Panc1 (cell line): Measurements from ENCODE around the gene SELENOI. TPM values are rescaled to one million over a fixed set of nuclear protein-coding genes. Genes with fewer than 3 reads are reported as not detected.

ENCODE experiments used
- ATAC-seq: fragments of 200-7000 bp; cut with Tn5 transposase; 2 replicates; pipeline ENCODE4 v1.9.1; 2020; ENCODE audit warnings: mild to moderate bottlenecking, moderate library complexity
- BruUV-seq: library from RNA; stranded (reverse); fragments of 400-500 nt; replicated peaks from 2 replicates; lab custom pipeline; 2021; lab: Mats Ljungman, UMichigan
- CTCF ChIA-PET: fragments of 300-600 bp; sonication (Branson Sonifier 250); formaldehyde crosslinking; loops from one replicate; lab custom pipeline; 2022; ENCODE audit warnings: antibody characterized with exemption; lab: Charles Lee
- POLR2A ChIA-PET: fragments of 300-600 bp; sonication (Branson Sonifier 250); formaldehyde crosslinking; loops from one replicate; lab custom pipeline; 2022; ENCODE audit warnings: antibody characterized with exemption; lab: Charles Lee
- DNase-seq: peaks from one replicate; pipeline ENCODE4 v3.0.0-alpha.2; 2010; ENCODE audit warnings: low read depth, low spot score
- H3K27ac ChIP-seq: 2 replicates; pipeline ENCODE4 v1.5.1; 2011; ENCODE audit warnings: mild to moderate bottlenecking, low read length, inconsistent platforms
- H3K27me3 ChIP-seq: fragments of 200-500 bp; sonication (Bioruptor generic); 2 replicates; pipeline ENCODE4 v1.6.0; 2014; ENCODE audit warnings: low read length, inconsistent platforms; ENCODE audit not compliant: control insufficient read depth, insufficient read depth
- H3K36me3 ChIP-seq: fragments of 200-500 bp; sonication (Bioruptor generic); 2 replicates; pipeline ENCODE4 v1.5.1; 2014; ENCODE audit warnings: inconsistent platforms, mild to moderate bottlenecking, low read length, moderate library complexity; ENCODE audit not compliant: control insufficient read depth, insufficient read depth
- H3K4me1 ChIP-seq: 2 replicates; pipeline ENCODE4 v1.5.1; 2011; ENCODE audit warnings: inconsistent platforms, mild to moderate bottlenecking, low read length, moderate library complexity; ENCODE audit not compliant: control insufficient read depth, insufficient read depth
- H3K4me3 ChIP-seq, 2 experiments: 2 replicates each; pipeline ENCODE4 v1.5.1; 2011 to 2012; ENCODE audit warnings: low read depth in 2 of 2, low read length in 2 of 2, mild to moderate bottlenecking in 2 of 2, inconsistent platforms in 1 of 2, moderate library complexity in 1 of 2
- H3K9me3 ChIP-seq: fragments of 200-500 bp; sonication (Bioruptor generic); 2 replicates; pipeline ENCODE4 v1.5.1; 2014; ENCODE audit warnings: low read depth, mild to moderate bottlenecking, inconsistent platforms, low read length, moderate library complexity; ENCODE audit not compliant: control insufficient read depth, insufficient read depth
- POLR2AphosphoS5 ChIP-seq: IDR thresholded peaks from 2 replicates; pipeline ENCODE4 v1.6.1; 2012; ENCODE audit warnings: mild to moderate bottlenecking, low read depth, low read length, moderate library complexity
- SIN3A ChIP-seq: IDR thresholded peaks from 2 replicates; pipeline ENCODE4 v1.6.1; 2012; ENCODE audit warnings: low read depth, mild to moderate bottlenecking, low read length, moderate library complexity, borderline replicate concordance; ENCODE audit not compliant: insufficient read depth
- TCF7L2 ChIP-seq: IDR thresholded peaks from 2 replicates; pipeline ENCODE4 v1.6.1; 2011; ENCODE audit warnings: mild to moderate bottlenecking, low read depth, low read length, inconsistent platforms
- in situ Hi-C: cut with HindIII; loops from 2 replicates; pipeline ENCODE4 v1.10.0; 2016; ENCODE audit warnings: low sequenced_read_pairs, low pct_unique_long_range_greater_than_20kb
- intact Hi-C: fragments of 100-400 bp; cut with micrococcal nuclease; formaldehyde crosslinking; loops from one replicate; pipeline ENCODE4 v1.10.0; 2022; ENCODE audit not compliant: unreplicated experiment
- total RNA-seq: library from RNA; stranded (reverse); gene quantifications from one replicate; pipeline ENCODE4 v1.2.1, GENCODE V29; 2021; ENCODE audit not compliant: unreplicated experiment
- TF ChIP-seq, protein P1 (sequence below), 2 experiments: IDR thresholded peaks; 2 replicates each; pipeline ENCODE4 v1.6.1; 2011 to 2012; ENCODE audit warnings: low read depth in 2 of 2, control low read depth in 1 of 2, low read length in 1 of 2, mild to moderate bottlenecking in 1 of 2, moderate library complexity in 1 of 2; ENCODE audit not compliant: insufficient read depth in 1 of 2
- TF ChIP-seq, protein P2 (sequence below): fragments of 450-650 bp; IDR thresholded peaks from 2 replicates; pipeline ENCODE4 v1.5.1; 2017; ENCODE audit warnings: mild to moderate bottlenecking

SELENOI gene
- total RNA-seq, 1 experiment from 2014 or later, result 28.5 TPM

DNA sequence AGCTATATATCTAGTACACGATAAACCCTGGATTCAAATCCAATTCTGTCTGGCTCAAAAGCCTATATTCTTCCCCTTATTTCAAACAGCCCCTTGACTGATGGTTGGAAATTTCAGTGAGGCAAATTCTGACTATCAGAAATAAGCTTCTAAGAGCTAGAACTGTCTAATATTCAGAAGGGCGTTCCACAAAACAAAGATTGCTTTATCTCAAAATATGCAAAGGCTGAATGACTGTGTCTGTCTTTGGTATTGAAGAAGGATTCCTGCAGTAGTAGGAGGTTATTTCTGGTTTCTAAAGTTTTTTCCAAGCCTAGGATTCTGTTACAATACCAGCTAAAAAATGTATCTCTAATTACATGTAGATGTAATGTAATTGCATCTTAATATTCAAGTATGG lies 86.9 kb downstream of the SELENOI start:
- H3K9me3 ChIP-seq, result no peaks in the 10 kb centered on the region
- ChIA-PET CTCF (no interaction called here), POLR2A (no interaction called here)
- ATAC-seq (no peak), DNase-seq (no peak)
- in situ Hi-C loops (no loop called here), intact Hi-C loops (no loop called here)
- H3K4me3 ChIP-seq, result no peak overlapping the region
- no peaks in the 10 kb centered on the region; the same call in 1 of the 2 replicates for H3K27me3 ChIP-seq
- H3K27ac ChIP-seq, result no peak overlapping the region
- TF ChIP-seq TCF7L2 (no peak), SIN3A (no peak), POLR2AphosphoS5 (no peak)
- TF ChIP-seq, protein P1, sequence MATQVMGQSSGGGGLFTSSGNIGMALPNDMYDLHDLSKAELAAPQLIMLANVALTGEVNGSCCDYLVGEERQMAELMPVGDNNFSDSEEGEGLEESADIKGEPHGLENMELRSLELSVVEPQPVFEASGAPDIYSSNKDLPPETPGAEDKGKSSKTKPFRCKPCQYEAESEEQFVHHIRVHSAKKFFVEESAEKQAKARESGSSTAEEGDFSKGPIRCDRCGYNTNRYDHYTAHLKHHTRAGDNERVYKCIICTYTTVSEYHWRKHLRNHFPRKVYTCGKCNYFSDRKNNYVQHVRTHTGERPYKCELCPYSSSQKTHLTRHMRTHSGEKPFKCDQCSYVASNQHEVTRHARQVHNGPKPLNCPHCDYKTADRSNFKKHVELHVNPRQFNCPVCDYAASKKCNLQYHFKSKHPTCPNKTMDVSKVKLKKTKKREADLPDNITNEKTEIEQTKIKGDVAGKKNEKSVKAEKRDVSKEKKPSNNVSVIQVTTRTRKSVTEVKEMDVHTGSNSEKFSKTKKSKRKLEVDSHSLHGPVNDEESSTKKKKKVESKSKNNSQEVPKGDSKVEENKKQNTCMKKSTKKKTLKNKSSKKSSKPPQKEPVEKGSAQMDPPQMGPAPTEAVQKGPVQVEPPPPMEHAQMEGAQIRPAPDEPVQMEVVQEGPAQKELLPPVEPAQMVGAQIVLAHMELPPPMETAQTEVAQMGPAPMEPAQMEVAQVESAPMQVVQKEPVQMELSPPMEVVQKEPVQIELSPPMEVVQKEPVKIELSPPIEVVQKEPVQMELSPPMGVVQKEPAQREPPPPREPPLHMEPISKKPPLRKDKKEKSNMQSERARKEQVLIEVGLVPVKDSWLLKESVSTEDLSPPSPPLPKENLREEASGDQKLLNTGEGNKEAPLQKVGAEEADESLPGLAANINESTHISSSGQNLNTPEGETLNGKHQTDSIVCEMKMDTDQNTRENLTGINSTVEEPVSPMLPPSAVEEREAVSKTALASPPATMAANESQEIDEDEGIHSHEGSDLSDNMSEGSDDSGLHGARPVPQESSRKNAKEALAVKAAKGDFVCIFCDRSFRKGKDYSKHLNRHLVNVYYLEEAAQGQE (IDR thresholded peaks at IDR 0.05; ENCODE audit: insufficient read depth in 1 of 2, low read depth in 2 of 2, low read length in 1 of 2), result no peak
- TF ChIP-seq, protein P2, sequence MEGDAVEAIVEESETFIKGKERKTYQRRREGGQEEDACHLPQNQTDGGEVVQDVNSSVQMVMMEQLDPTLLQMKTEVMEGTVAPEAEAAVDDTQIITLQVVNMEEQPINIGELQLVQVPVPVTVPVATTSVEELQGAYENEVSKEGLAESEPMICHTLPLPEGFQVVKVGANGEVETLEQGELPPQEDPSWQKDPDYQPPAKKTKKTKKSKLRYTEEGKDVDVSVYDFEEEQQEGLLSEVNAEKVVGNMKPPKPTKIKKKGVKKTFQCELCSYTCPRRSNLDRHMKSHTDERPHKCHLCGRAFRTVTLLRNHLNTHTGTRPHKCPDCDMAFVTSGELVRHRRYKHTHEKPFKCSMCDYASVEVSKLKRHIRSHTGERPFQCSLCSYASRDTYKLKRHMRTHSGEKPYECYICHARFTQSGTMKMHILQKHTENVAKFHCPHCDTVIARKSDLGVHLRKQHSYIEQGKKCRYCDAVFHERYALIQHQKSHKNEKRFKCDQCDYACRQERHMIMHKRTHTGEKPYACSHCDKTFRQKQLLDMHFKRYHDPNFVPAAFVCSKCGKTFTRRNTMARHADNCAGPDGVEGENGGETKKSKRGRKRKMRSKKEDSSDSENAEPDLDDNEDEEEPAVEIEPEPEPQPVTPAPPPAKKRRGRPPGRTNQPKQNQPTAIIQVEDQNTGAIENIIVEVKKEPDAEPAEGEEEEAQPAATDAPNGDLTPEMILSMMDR, result no peak
- H3K36me3 ChIP-seq, result no peaks in the 10 kb centered on the region
- no peaks in the 10 kb centered on the region; the same call in 1 of the 2 replicates for H3K4me1 ChIP-seq
- no TSS peak for BruUV-seq

- Histone ChIP-seq H3K9me3 (no peaks in the 10 kb centered on the region), H3K4me3 (no peak overlapping the region), H3K27me3 (no peaks in the 10 kb centered on the region; the same call in 1 of the 2 replicates), H3K27ac (no peak overlapping the region), H3K4me1 (no peaks in the 10 kb centered on the region; the same call in 1 of the 2 replicates), H3K36me3 (no peaks in the 10 kb centered on the region)
- intact Hi-C loops, result no loop called here
- TF ChIP-seq, protein P2, result no peak
- no peak for TF ChIP-seq TCF7L2
- TF ChIP-seq POLR2AphosphoS5, result no peak
- TF ChIP-seq, protein P1 (IDR thresholded peaks at IDR 0.05; ENCODE audit: insufficient read depth in 1 of 2, low read depth in 2 of 2, low read length in 1 of 2), result no peak
- no peak for TF ChIP-seq SIN3A
- in situ Hi-C loops, result no loop called here
- DNase-seq (no peak), ATAC-seq (no peak)
- BruUV-seq, result no TSS peak
- CTCF ChIA-PET, result no interaction called here
- POLR2A ChIA-PET, result interaction anchor here (0.6 kb wide), 1 partner anchor 22 kb away, joined by 3 read pairs; no protein-coding TSS in a partner anchor
These were observed 89.2 kb downstream of the SELENOI start for GRCh38 chr2:26435106-26435505.
